Common myeloid progenitor, CD34-positive (primary cell): ENCODE measurements around the gene OGG1.

Source experiments
- CTCF ChIA-PET: fragments of 350-600 bp; sonication (Branson Sonifier 250); formaldehyde crosslinking; loops from one replicate; lab custom pipeline; 2021; ENCODE audit warnings: antibody characterized with exemption; lab: Charles Lee
- POLR2A ChIA-PET: fragments of 350-600 bp; sonication (Branson Sonifier 250); formaldehyde crosslinking; loops from one replicate; lab custom pipeline; 2021; ENCODE audit warnings: antibody characterized with exemption; lab: Charles Lee
- DNase-seq, 3 donors: peaks; one replicate each; pipeline versions ENCODE4 v3.0.0 to v3.0.0-alpha.2; 2013
- H3K27ac ChIP-seq, 2 experiments: 1 replicate in 1 of 2; 2 replicates in 1 of 2; pipeline ENCODE4 v1.7.0; 2013; ENCODE audit warnings: inconsistent platforms in 2 of 2, low read length in 2 of 2, mild to moderate bottlenecking in 2 of 2, low read depth in 1 of 2, moderate library complexity in 1 of 2; ENCODE audit not compliant: severe bottlenecking in 2 of 2, insufficient read depth in 1 of 2, poor library complexity in 1 of 2
- H3K27me3 ChIP-seq, 5 experiments: replicated peaks in 2 of 5; 1 replicate in 3 of 5; 2 replicates in 2 of 5; pipeline versions ENCODE4 v1.6.1 to v1.7.0; 2013; ENCODE audit warnings: low read length in 4 of 5, mild to moderate bottlenecking in 2 of 5, moderate library complexity in 2 of 5, inconsistent platforms in 1 of 5; ENCODE audit not compliant: insufficient read depth in 5 of 5, control insufficient read depth in 4 of 5
- H3K36me3 ChIP-seq, 4 experiments: 1 replicate in 2 of 4; 2 replicates in 2 of 4; pipeline versions ENCODE4 v1.6.1 to v1.7.0; 2013; ENCODE audit warnings: low read length in 3 of 4, control low read depth in 1 of 4, mild to moderate bottlenecking in 1 of 4; ENCODE audit not compliant: control insufficient read depth in 4 of 4, insufficient read depth in 4 of 4
- H3K4me1 ChIP-seq, 4 experiments: 1 replicate in 3 of 4; 2 replicates in 1 of 4; pipeline versions ENCODE4 v1.6.1 to v1.7.1; 2013; ENCODE audit warnings: low read length in 3 of 4, mild to moderate bottlenecking in 3 of 4, control low read depth in 1 of 4, inconsistent platforms in 1 of 4, moderate library complexity in 1 of 4; ENCODE audit not compliant: control insufficient read depth in 4 of 4, insufficient read depth in 4 of 4; ENCODE audit errors: control extremely low read depth in 1 of 4
- H3K4me3 ChIP-seq, 7 experiments: 1 replicate in 4 of 7; 2 replicates in 3 of 7; pipeline versions ENCODE4 v1.5.1 to v1.7.0; 2013; ENCODE audit warnings: mild to moderate bottlenecking in 7 of 7, low read length in 6 of 7, moderate library complexity in 6 of 7, inconsistent platforms in 2 of 7, low read depth in 2 of 7, control low read depth in 1 of 7; ENCODE audit not compliant: insufficient read depth in 4 of 7, control insufficient read depth in 1 of 7; ENCODE audit errors: extremely low read depth in 1 of 7
- H3K9me3 ChIP-seq, 5 experiments: 1 replicate in 4 of 5; 2 replicates in 1 of 5; pipeline versions ENCODE4 v1.6.1 to v1.7.1; 2013; ENCODE audit warnings: low read length in 4 of 5, mild to moderate bottlenecking in 2 of 5, inconsistent platforms in 1 of 5, low read depth in 1 of 5, moderate library complexity in 1 of 5; ENCODE audit not compliant: control insufficient read depth in 4 of 5, insufficient read depth in 2 of 5; ENCODE audit errors: control extremely low read depth in 1 of 5
- WGBS: methylation state at CpG from one replicate; pipeline ENCODE4 v1.1.5; 2013; ENCODE audit not compliant: insufficient coverage; 5-methylcytosine and 5-hydroxymethylcytosine counted together

Gene OGG1

GRCh38 chr3:9757427-9757826 lies 7.7 kb downstream of the OGG1 start:
- DNase-seq, result no peak
- Histone ChIP-seq H3K4me3 (no peak overlapping the region), H3K9me3 (no peaks in the 10 kb centered on the region), H3K36me3 (peaks cover 4 to 52% (median 23%) of the 10 kb centered on the region in 4 experiments), H3K27me3 (no peaks in the 10 kb centered on the region), H3K27ac (no peak overlapping the region), H3K4me1 (peaks cover 0 to 12% (median 5%) of the 10 kb centered on the region in 4 experiments)
- over 99% methylated on average over 12 of the region's 13 CpGs for WGBS
- CTCF ChIA-PET, result no interaction called here
- POLR2A ChIA-PET, result interaction anchor here (1.0 kb wide), 1 partner anchor 11 kb away, joined by 3 read pairs; no protein-coding TSS in a partner anchor

GRCh38 chr3:9760779-9761505 lies 11.2 kb downstream of the OGG1 start:
- Histone ChIP-seq H3K36me3 (peaks cover 4 to 40% (median 20%) of the 10 kb centered on the region in 4 experiments), H3K27ac (no peak overlapping the region), H3K4me1 (no peaks in the 10 kb centered on the region), H3K27me3 (no peaks in the 10 kb centered on the region), H3K4me3 (no peak overlapping the region), H3K9me3 (no peaks in the 10 kb centered on the region)
- no peak for DNase-seq
- ChIA-PET CTCF (no interaction called here), POLR2A (interaction anchor here (0.6 kb wide), 1 partner anchor 9 kb away, joined by 4 read pairs; the partner anchor contains the start of gene CAMK1)
- WGBS, result 100% methylated on average over 7 of the region's 10 CpGs

- WGBS, result 96% methylated on average over 5 of the region's 5 CpGs
- ChIA-PET POLR2A (no interaction called here), CTCF (no interaction called here)
- Histone ChIP-seq H3K27me3 (no peaks in the 10 kb centered on the region), H3K27ac (no peak overlapping the region), H3K4me3 (no peak overlapping the region), H3K4me1 (peaks cover 0 to under 1% (median 0%) of the 10 kb centered on the region in 4 experiments), H3K36me3 (peaks cover 0 to 31% (median 15%) of the 10 kb centered on the region in 4 experiments), H3K9me3 (no peaks in the 10 kb centered on the region)
- no peak for DNase-seq
These were observed 12.2 kb downstream of the OGG1 start for GRCh38 chr3:9761919-9762318.

- no peak for DNase-seq
- no peak overlapping the region for H3K27ac ChIP-seq
- CTCF ChIA-PET, result interaction anchor here (1.3 kb wide), 1 partner anchor 9 kb away, joined by 3 read pairs; no protein-coding TSS in a partner anchor
- POLR2A ChIA-PET, result no interaction called here
- 96% methylated on average over 4 of the region's 8 CpGs for WGBS
- peaks cover 0 to 2% (median 0%) of the 10 kb centered on the region in 5 experiments for H3K27me3 ChIP-seq
- H3K9me3 ChIP-seq, result no peaks in the 10 kb centered on the region
- H3K4me1 ChIP-seq, result peaks cover 0 to 8% (median 0%) of the 10 kb centered on the region in 4 experiments
- no peak overlapping the region for H3K4me3 ChIP-seq
- H3K36me3 ChIP-seq, result peaks cover 0 to 22% (median 9%) of the 10 kb centered on the region in 4 experiments
These were observed 13.1 kb downstream of the OGG1 start for GRCh38 chr3:9762871-9763270.

- H3K27ac ChIP-seq, result no peak overlapping the region
- 92% methylated on average over 3 of the region's 4 CpGs for WGBS
- ChIA-PET CTCF (interaction anchor here (0.8 kb wide), 1 partner anchor 9 kb away, joined by 3 read pairs; no protein-coding TSS in a partner anchor), POLR2A (no interaction called here)
- H3K36me3 ChIP-seq, result no peaks in the 10 kb centered on the region
- H3K27me3 ChIP-seq, result peaks cover 0 to 21% (median 0%) of the 10 kb centered on the region in 5 experiments
- no peaks in the 10 kb centered on the region for H3K9me3 ChIP-seq
- H3K4me3 ChIP-seq, result no peak overlapping the region
- no peak for DNase-seq
- H3K4me1 ChIP-seq, result peaks cover 0 to 19% (median 12%) of the 10 kb centered on the region in 4 experiments
These were observed 16.1 kb downstream of the OGG1 start for GRCh38 chr3:9765865-9766264.

- Histone ChIP-seq H3K4me3 (no peak overlapping the region), H3K9me3 (no peaks in the 10 kb centered on the region), H3K4me1 (peaks cover 0 to 19% (median 12%) of the 10 kb centered on the region in 4 experiments), H3K27ac (no peak overlapping the region), H3K36me3 (no peaks in the 10 kb centered on the region), H3K27me3 (peaks cover 0 to 22% (median 0%) of the 10 kb centered on the region in 5 experiments)
- no peak for DNase-seq
- ChIA-PET POLR2A (no interaction called here), CTCF (interaction anchor here (1.1 to 1.8 kb wide), 4 partner anchors 8 to 40 kb away, joined by 3 to 5 read pairs (median 4); no protein-coding TSS in a partner anchor)
- WGBS, result 95% methylated on average over 6 of the region's 7 CpGs
These were observed 17.7 kb downstream of the OGG1 start for GRCh38 chr3:9767418-9767817.
